ENCODE results near the gene VTI1A.

Gene VTI1A

GRCh38 chr10:112581921-112582320 is 134.9 kb downstream of the VTI1A start:
- TF ChIP-seq CTCF (IDR thresholded peaks at IDR 0.05; ENCODE audit: low read depth, low read length), result no peak
- DNase-seq (ENCODE audit: low read depth in 2 of 2), result no peak
- no peak overlapping the region for H3K4me3 ChIP-seq (replicated peaks in 1 of 2; ENCODE audit: low read depth in 2 of 2, low read length in 2 of 2)

GRCh38 chr10:112583236-112583939 is 136.4 kb downstream of the VTI1A start:
- DNase-seq (ENCODE audit: low read depth in 2 of 2), result no peak
- TF ChIP-seq CTCF (IDR thresholded peaks at IDR 0.05; ENCODE audit: low read depth, low read length), result no peak
- no peak overlapping the region for H3K4me3 ChIP-seq (replicated peaks in 1 of 2; ENCODE audit: low read depth in 2 of 2, low read length in 2 of 2)

GRCh38 chr10:112584276-112584675 is 137.3 kb downstream of the VTI1A start:
- TF ChIP-seq CTCF (IDR thresholded peaks at IDR 0.05; ENCODE audit: low read depth, low read length), result no peak
- peak in 1 of 2 donors; percentile 19 for DNase-seq (ENCODE audit: low read depth in 2 of 2)
- H3K4me3 ChIP-seq (replicated peaks in 1 of 2; ENCODE audit: low read depth in 2 of 2, low read length in 2 of 2), result no peak overlapping the region

GRCh38 chr10:112585126-112585525 is 138.1 kb downstream of the VTI1A start:
- DNase-seq (ENCODE audit: low read depth in 2 of 2), result peak; percentile 27 to 65
- TF ChIP-seq CTCF (IDR thresholded peaks at IDR 0.05; ENCODE audit: low read depth, low read length), result no peak
- H3K4me3 ChIP-seq (replicated peaks in 1 of 2; ENCODE audit: low read depth in 2 of 2, low read length in 2 of 2), result no peak overlapping the region

GRCh38 chr10:112585960-112586359 is 138.9 kb downstream of the VTI1A start:
- DNase-seq (ENCODE audit: low read depth in 2 of 2), result peak; percentile 10 to 35
- no peak overlapping the region for H3K4me3 ChIP-seq (replicated peaks in 1 of 2; ENCODE audit: low read depth in 2 of 2, low read length in 2 of 2)
- TF ChIP-seq CTCF (IDR thresholded peaks at IDR 0.05; ENCODE audit: low read depth, low read length), result no peak

- no peak overlapping the region for H3K4me3 ChIP-seq (replicated peaks in 1 of 2; ENCODE audit: low read depth in 2 of 2, low read length in 2 of 2)
- no peak for DNase-seq (ENCODE audit: low read depth in 2 of 2)
- no peak for TF ChIP-seq CTCF (IDR thresholded peaks at IDR 0.05; ENCODE audit: low read depth, low read length)
Measured at GRCh38 chr10:112587729-112588128, 140.7 kb downstream of the VTI1A start.

All from cardiac fibroblast (primary cell).